ENCODE results near the gene ASB6. TPM values are rescaled to one million over a fixed set of nuclear protein-coding genes. Genes with fewer than 3 reads are reported as not detected.

Gene ASB6
- total RNA-seq, 6 donors from 2014 or later: 15.4 to 51.3 (median 21.9) TPM

DNA sequence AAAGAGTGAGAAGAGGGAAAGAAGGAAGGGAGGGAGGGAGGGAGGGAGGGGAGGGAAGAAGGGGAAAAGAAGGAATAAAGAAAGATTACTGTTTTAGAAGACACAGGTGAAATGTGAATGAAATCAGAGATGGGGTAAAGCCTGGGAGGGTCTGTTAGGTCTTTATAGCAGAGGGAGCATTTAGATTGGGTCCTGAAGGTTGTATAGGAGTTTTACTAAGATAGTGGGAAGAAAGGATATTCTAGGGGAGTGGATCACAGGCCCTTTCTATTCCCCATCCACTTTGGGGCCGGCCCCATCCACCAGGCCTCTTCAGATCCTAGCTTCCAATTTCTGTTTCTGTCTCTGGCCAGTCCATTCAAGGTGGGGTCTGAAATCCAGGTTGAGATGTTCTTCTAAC, 56.6 kb downstream of the ASB6 start:
- TF ChIP-seq POLR2A (IDR thresholded peaks at IDR 0.05) (no peak), POLR2AphosphoS5 (IDR thresholded peaks at IDR 0.05) (no peak)
- ATAC-seq (ENCODE audit: low FRiP score in 2 of 2): no peak
- no peaks in the 10 kb centered on the region for H3K9me3 ChIP-seq
- 96% methylated on average over 1 of the region's 1 CpG for WGBS, 2 donors
- no peaks in the 10 kb centered on the region for H3K27me3 ChIP-seq
- H3K4me1 ChIP-seq: peaks cover 0 to 8% (median 6%) of the 10 kb centered on the region in 4 donors
- no peak for DNase-seq
- H3K36me3 ChIP-seq: no peaks in the 10 kb centered on the region
- H3K4me3 ChIP-seq: no peak overlapping the region
- no peak overlapping the region for H3K27ac ChIP-seq

Other genes with a start within 250 kb of the ASB6 start
- gene C9orf50, start 21.1 kb downstream of the ASB6 start, total RNA-seq: not detected
- 10 to 100 TPM; 15.0 to 37.7 (median 23.6) TPM for gene NTMT1, start 16.0 kb downstream of the ASB6 start, total RNA-seq
- gene PRRX2, start 23.5 kb upstream of the ASB6 start, total RNA-seq: 1 to 10 TPM in 2 of 6 donors, under 1 TPM in 1, not detected in 3; 0.61 to 5.8 (median 1.3) TPM
- 1 to 10 TPM in 5 of 6 donors, under 1 TPM in 1; 0.76 to 4.2 (median 2.5) TPM for gene PTGES, start 110.9 kb upstream of the ASB6 start, total RNA-seq
- gene TOR1B, start 161.0 kb upstream of the ASB6 start, total RNA-seq: 10 to 100 TPM; 13.0 to 37.4 (median 25.0) TPM
- gene TOR1A, start 182.0 kb upstream of the ASB6 start, total RNA-seq: 10 to 100 TPM; 15.6 to 56.5 (median 34.7) TPM
- 10 to 100 TPM; 17.8 to 66.6 (median 36.5) TPM for gene C9orf78, start 193.1 kb upstream of the ASB6 start, total RNA-seq
- gene USP20, start 193.3 kb upstream of the ASB6 start, total RNA-seq: 10 to 100 TPM; 17.3 to 75.4 (median 26.2) TPM